Activated naive CD4-positive, alpha-beta T cell treated with anti-CD3 and anti-CD28 coated beads for 36 hours (primary cell): ENCODE results near the gene RSKR. TPM values are rescaled to one million over a fixed set of nuclear protein-coding genes. Genes with fewer than 3 reads are reported as not detected.

ENCODE experiments used
- CTCF ChIA-PET: fragments of 350-600 bp; sonication (Branson Sonifier 250); formaldehyde crosslinking; loops from one replicate; lab custom pipeline; 2021; ENCODE audit warnings: antibody characterized with exemption; lab: Charles Lee
- DNase-seq: peaks from one replicate; pipeline ENCODE4 v3.0.0-alpha.2; 2020
- H3K27ac Mint-ChIP-seq: one replicate; pipeline ENCODE4 v1.8.0; 2021; ENCODE audit warnings: mild to moderate bottlenecking, mixed read lengths
- H3K27me3 Mint-ChIP-seq: one replicate; pipeline ENCODE4 v1.8.0; 2021; ENCODE audit warnings: low read depth, mixed read lengths
- H3K36me3 Mint-ChIP-seq: one replicate; pipeline ENCODE4 v1.8.0; 2021; ENCODE audit warnings: low read depth, mixed read lengths
- H3K4me1 Mint-ChIP-seq: one replicate; pipeline ENCODE4 v1.8.0; 2021; ENCODE audit warnings: low read depth, mixed read lengths
- H3K4me3 Mint-ChIP-seq: one replicate; pipeline ENCODE4 v1.8.0; 2021; ENCODE audit warnings: mild to moderate bottlenecking, moderate library complexity, mixed read lengths
- H3K9me3 Mint-ChIP-seq: one replicate; pipeline ENCODE4 v1.8.0; 2021; ENCODE audit warnings: mixed read lengths
- intact Hi-C: fragments of 100-400 bp; cut with micrococcal nuclease; formaldehyde crosslinking; loops from one replicate; pipeline ENCODE4 v1.15.1; 2023
- total RNA-seq, 2 experiments: library from RNA; stranded (reverse); gene quantifications; one replicate each; pipeline ENCODE4 v1.2.3, GENCODE V29; 2021

Gene RSKR
- total RNA-seq, 2 experiments from 2014 or later = 15.6 TPM

- intact Hi-C loops = loop anchor here (10.0 kb wide), 3 partner anchors 300 to 530 kb away; partner anchors contain the start of genes NLK and PHF12
- no peak for DNase-seq
- Mint-ChIP-seq H3K27ac (no peak overlapping the region), H3K4me3 (no peak overlapping the region), H3K36me3 (peaks cover 29% of the 10 kb centered on the region), H3K27me3 (no peaks in the 10 kb centered on the region), H3K9me3 (no peaks in the 10 kb centered on the region), H3K4me1 (peaks cover 40% of the 10 kb centered on the region)
- CTCF ChIA-PET = interaction anchor here (1.4 to 2.8 kb wide), 2 partner anchors 27 to 51 kb away, joined by 5 to 17 read pairs; no protein-coding TSS in a partner anchor
These were observed 38.7 kb downstream of the RSKR start for GRCh38 chr17:28575126-28575795.

- intact Hi-C loops = loop anchor here (5.0 to 10.0 kb wide), 4 partner anchors 237 to 530 kb away; partner anchors contain the start of genes IFT20, NLK, PHF12 and TNFAIP1
- Mint-ChIP-seq H3K27me3 (no peaks in the 10 kb centered on the region), H3K4me1 (peaks cover 41% of the 10 kb centered on the region), H3K9me3 (no peaks in the 10 kb centered on the region), H3K27ac (no peak overlapping the region), H3K4me3 (no peak overlapping the region), H3K36me3 (peaks cover 27% of the 10 kb centered on the region)
- CTCF ChIA-PET = interaction anchor here (0.6 kb wide), 1 partner anchor 28 kb away, joined by 3 read pairs; no protein-coding TSS in a partner anchor
- peak; percentile 13 for DNase-seq
These were observed 39.5 kb downstream of the RSKR start for GRCh38 chr17:28574526-28574925.

GRCh38 chr17:28573966-28574480, 40.0 kb downstream of the RSKR start:
- CTCF ChIA-PET = interaction anchor here (0.6 kb wide), 1 partner anchor 27 kb away, joined by 3 read pairs; no protein-coding TSS in a partner anchor
- intact Hi-C loops = loop anchor here (5.0 to 10.0 kb wide), 4 partner anchors 237 to 529 kb away; partner anchors contain the start of genes IFT20, NLK, PHF12 and TNFAIP1
- DNase-seq = no peak
- no peaks in the 10 kb centered on the region for H3K27me3 Mint-ChIP-seq
- peaks cover 40% of the 10 kb centered on the region for H3K4me1 Mint-ChIP-seq
- H3K9me3 Mint-ChIP-seq = no peaks in the 10 kb centered on the region
- no peak overlapping the region for H3K27ac Mint-ChIP-seq
- H3K4me3 Mint-ChIP-seq = no peak overlapping the region
- peaks cover 23% of the 10 kb centered on the region for H3K36me3 Mint-ChIP-seq

GRCh38 chr17:28573521-28573920, 40.5 kb downstream of the RSKR start:
- H3K27me3 Mint-ChIP-seq = no peaks in the 10 kb centered on the region
- intact Hi-C loops = loop anchor here (5.0 to 10.0 kb wide), 4 partner anchors 236 to 529 kb away; partner anchors contain the start of genes IFT20, NLK, PHF12 and TNFAIP1
- H3K4me3 Mint-ChIP-seq = no peak overlapping the region

GRCh38 chr17:28573040-28573380, 41.0 kb downstream of the RSKR start:
- Mint-ChIP-seq H3K4me3 (no peak overlapping the region), H3K4me1 (peaks cover 47% of the 10 kb centered on the region), H3K9me3 (no peaks in the 10 kb centered on the region), H3K36me3 (peaks cover 24% of the 10 kb centered on the region), H3K27me3 (no peaks in the 10 kb centered on the region), H3K27ac (no peak overlapping the region)
- intact Hi-C loops = loop anchor here (5.0 to 10.0 kb wide), 4 partner anchors 236 to 528 kb away; partner anchors contain the start of genes IFT20, NLK, PHF12 and TNFAIP1
- CTCF ChIA-PET = no interaction called here
- no peak for DNase-seq

More at GRCh38 chr17:28573521-28573920, 40.5 kb downstream of the RSKR start:
- Mint-ChIP-seq H3K36me3 (peaks cover 23% of the 10 kb centered on the region), H3K27ac (no peak overlapping the region), H3K4me1 (peaks cover 43% of the 10 kb centered on the region), H3K9me3 (no peaks in the 10 kb centered on the region)
- no peak for DNase-seq
- CTCF ChIA-PET = no interaction called here

- peak overlapping the region; percentile 91 for H3K27ac Mint-ChIP-seq
- H3K4me3 Mint-ChIP-seq = peak overlapping the region; percentile 85
- H3K4me1 Mint-ChIP-seq = peaks cover 53% of the 10 kb centered on the region
- intact Hi-C loops = loop anchor here (5.0 to 10.0 kb wide), 4 partner anchors 235 to 528 kb away; partner anchors contain the start of genes IFT20, NLK, PHF12 and TNFAIP1
- CTCF ChIA-PET = interaction anchor here (0.8 to 3.8 kb wide), 4 partner anchors 13 to 40 kb away, joined by 3 to 24 read pairs (median 4); no protein-coding TSS in a partner anchor
- no peaks in the 10 kb centered on the region for H3K27me3 Mint-ChIP-seq
- peaks cover 23% of the 10 kb centered on the region for H3K36me3 Mint-ChIP-seq
- no peak for DNase-seq
- H3K9me3 Mint-ChIP-seq = no peaks in the 10 kb centered on the region
These were observed 41.5 kb downstream of the RSKR start for GRCh38 chr17:28572259-28573039.

- peak; percentile 96 for DNase-seq
- Mint-ChIP-seq H3K4me3 (peak within 1 kb of the TSS; percentile 85), H3K4me1 (peaks cover 51% of the 10 kb centered on the region), H3K36me3 (peaks cover 20% of the 10 kb centered on the region), H3K9me3 (no peaks in the 10 kb centered on the region), H3K27ac (peak within 1 kb of the TSS; percentile 91), H3K27me3 (no peaks in the 10 kb centered on the region)
- intact Hi-C loops = loop anchor here (1.0 to 10.0 kb wide), 6 partner anchors 22 to 527 kb away; partner anchors contain the start of genes BLTP2, IFT20, NLK and PHF12
- CTCF ChIA-PET = interaction anchor here (0.6 to 3.8 kb wide), 8 partner anchors 14 to 101 kb away, joined by 3 to 24 read pairs (median 3); partner anchors contain the start of gene SPAG5
These were observed 42.4 kb downstream of the RSKR start, which contains the start of gene PIGS for GRCh38 chr17:28571361-28572122. Gene PIGS (minus strand): TSS chr17:28571524. CDS start chr17:28571496, 28 bp downstream.

GRCh38 chr17:28570716-28571360, 43.1 kb downstream of the RSKR start:
- peaks cover 20% of the 10 kb centered on the region for H3K36me3 Mint-ChIP-seq
- peak; percentile 69 for DNase-seq
- H3K4me3 Mint-ChIP-seq = peak overlapping the region; percentile 85
- no peaks in the 10 kb centered on the region for H3K27me3 Mint-ChIP-seq
- no peaks in the 10 kb centered on the region for H3K9me3 Mint-ChIP-seq
- CTCF ChIA-PET = interaction anchor here (0.7 to 3.8 kb wide), 7 partner anchors 14 to 75 kb away, joined by 3 to 24 read pairs (median 3); partner anchors contain the start of genes SPAG5 and UNC119
- peak overlapping the region; percentile 91 for H3K27ac Mint-ChIP-seq
- peaks cover 45% of the 10 kb centered on the region for H3K4me1 Mint-ChIP-seq
- intact Hi-C loops = loop anchor here (1.0 to 10.0 kb wide), 6 partner anchors 22 to 526 kb away; partner anchors contain the start of genes BLTP2, IFT20, NLK and PHF12

GRCh38 chr17:28569446-28569845, 44.5 kb downstream of the RSKR start:
- no peak overlapping the region for H3K27ac Mint-ChIP-seq
- no peaks in the 10 kb centered on the region for H3K9me3 Mint-ChIP-seq
- CTCF ChIA-PET = interaction anchor here (1.5 to 3.8 kb wide), 2 partner anchors 21 to 24 kb away, joined by 6 to 24 read pairs; no protein-coding TSS in a partner anchor
- peak overlapping the region; percentile 52 for H3K4me3 Mint-ChIP-seq
- intact Hi-C loops = no loop called here
- peaks cover 46% of the 10 kb centered on the region for H3K4me1 Mint-ChIP-seq
- peaks cover 22% of the 10 kb centered on the region for H3K36me3 Mint-ChIP-seq
- no peaks in the 10 kb centered on the region for H3K27me3 Mint-ChIP-seq
- DNase-seq = no peak

GRCh38 chr17:28567604-28568003, 46.4 kb downstream of the RSKR start:
- intact Hi-C loops = no loop called here
- no peak overlapping the region for H3K4me3 Mint-ChIP-seq
- peaks cover 23% of the 10 kb centered on the region for H3K36me3 Mint-ChIP-seq
- no peak for DNase-seq
- peaks cover 44% of the 10 kb centered on the region for H3K4me1 Mint-ChIP-seq
- CTCF ChIA-PET = interaction anchor here (0.8 to 1.2 kb wide), 3 partner anchors 18 to 152 kb away, joined by 3 to 4 read pairs (median 3); partner anchors contain the start of gene RPL23A
- H3K27me3 Mint-ChIP-seq = no peaks in the 10 kb centered on the region
- no peaks in the 10 kb centered on the region for H3K9me3 Mint-ChIP-seq
- H3K27ac Mint-ChIP-seq = peak overlapping the region; percentile 65
